Liver (tissue), 3 donors: ENCODE data around the gene WNT2.

Experiments
- EGR1 ChIP-seq, 2 donors: IDR thresholded peaks; 2 replicates each; pipeline ENCODE4 v1.6.1; 2016 to 2018; ENCODE audit warnings: antibody characterized with exemption in 2 of 2, low read depth in 2 of 2
- GABPA ChIP-seq, 2 donors: IDR thresholded peaks in 1 of 2; conservative IDR thresholded peaks in 1 of 2; 2 replicates each; pipeline ENCODE4 v1.6.1; 2016; ENCODE audit warnings: antibody characterized with exemption in 2 of 2, mild to moderate bottlenecking in 1 of 2, moderate library complexity in 1 of 2
- JUND ChIP-seq, 2 donors: IDR thresholded peaks; 2 replicates each; pipeline ENCODE4 v1.6.1; 2016; ENCODE audit warnings: antibody characterized with exemption in 2 of 2
- RAD21 ChIP-seq, 2 donors: IDR thresholded peaks; 2 replicates each; pipeline ENCODE4 v1.6.1; 2016; ENCODE audit warnings: antibody characterized with exemption in 2 of 2, mild to moderate bottlenecking in 2 of 2
- SP1 ChIP-seq: IDR thresholded peaks from 2 replicates; pipeline ENCODE4 v1.6.1; 2018; ENCODE audit warnings: antibody characterized with exemption, mild to moderate bottlenecking
- TAF1 ChIP-seq: conservative IDR thresholded peaks from 2 replicates; pipeline ENCODE4 v1.6.1; 2016; ENCODE audit warnings: antibody characterized with exemption, mild to moderate bottlenecking
- YY1 ChIP-seq: IDR thresholded peaks from 2 replicates; pipeline ENCODE4 v1.6.1; 2016; ENCODE audit warnings: antibody characterized with exemption, mild to moderate bottlenecking
- TF ChIP-seq, protein P1 (sequence below): fragments of 150-350 bp; IDR thresholded peaks from 2 replicates; pipeline ENCODE4 v1.5.1; 2017; ENCODE audit warnings: improper control_type of control experiment, low read depth, low read length; ENCODE audit not compliant: missing input control
- TF ChIP-seq, protein P2 (sequence below): IDR thresholded peaks from 2 replicates; pipeline ENCODE4 v1.6.1; 2016; ENCODE audit warnings: antibody characterized with exemption
- TF ChIP-seq, protein P3 (sequence below): IDR thresholded peaks from 2 replicates; pipeline ENCODE4 v1.6.1; 2016; ENCODE audit warnings: antibody characterized with exemption
- TF ChIP-seq, protein P4 (sequence below): IDR thresholded peaks from 2 replicates; pipeline ENCODE4 v1.6.1; 2016; ENCODE audit warnings: antibody characterized with exemption
- TF ChIP-seq, protein P5 (sequence below): IDR thresholded peaks from 2 replicates; pipeline ENCODE4 v1.6.1; 2016; ENCODE audit warnings: antibody characterized with exemption, mild to moderate bottlenecking
- donor health status: healthy.
- donor health status: healthy.

DNA sequence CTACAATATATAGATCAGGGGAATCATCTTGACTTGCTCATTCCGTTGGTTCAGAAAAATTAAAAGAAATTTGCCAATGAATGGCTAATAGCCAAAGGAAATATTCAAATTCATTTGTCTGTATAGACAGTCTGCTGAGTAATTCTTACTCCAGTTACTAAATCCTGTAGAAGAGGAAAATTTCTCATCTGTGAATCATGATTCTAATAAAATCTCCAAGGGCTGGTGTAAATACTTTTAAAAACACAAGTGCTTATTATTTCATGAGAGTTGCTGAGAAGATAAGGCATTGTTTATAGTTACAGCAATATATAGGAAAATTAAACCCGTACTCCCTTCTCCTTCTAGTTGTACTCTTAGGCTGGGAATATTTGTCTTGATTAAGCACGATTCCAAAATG lies 53.0 kb downstream of the WNT2 start:
- TF ChIP-seq, protein P1, sequence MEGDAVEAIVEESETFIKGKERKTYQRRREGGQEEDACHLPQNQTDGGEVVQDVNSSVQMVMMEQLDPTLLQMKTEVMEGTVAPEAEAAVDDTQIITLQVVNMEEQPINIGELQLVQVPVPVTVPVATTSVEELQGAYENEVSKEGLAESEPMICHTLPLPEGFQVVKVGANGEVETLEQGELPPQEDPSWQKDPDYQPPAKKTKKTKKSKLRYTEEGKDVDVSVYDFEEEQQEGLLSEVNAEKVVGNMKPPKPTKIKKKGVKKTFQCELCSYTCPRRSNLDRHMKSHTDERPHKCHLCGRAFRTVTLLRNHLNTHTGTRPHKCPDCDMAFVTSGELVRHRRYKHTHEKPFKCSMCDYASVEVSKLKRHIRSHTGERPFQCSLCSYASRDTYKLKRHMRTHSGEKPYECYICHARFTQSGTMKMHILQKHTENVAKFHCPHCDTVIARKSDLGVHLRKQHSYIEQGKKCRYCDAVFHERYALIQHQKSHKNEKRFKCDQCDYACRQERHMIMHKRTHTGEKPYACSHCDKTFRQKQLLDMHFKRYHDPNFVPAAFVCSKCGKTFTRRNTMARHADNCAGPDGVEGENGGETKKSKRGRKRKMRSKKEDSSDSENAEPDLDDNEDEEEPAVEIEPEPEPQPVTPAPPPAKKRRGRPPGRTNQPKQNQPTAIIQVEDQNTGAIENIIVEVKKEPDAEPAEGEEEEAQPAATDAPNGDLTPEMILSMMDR: no peak
- no peak for TF ChIP-seq GABPA (IDR thresholded peaks at IDR 0.05 in 1 of 2, conservative IDR thresholded peaks at IDR 0.05 in 1 of 2)
- no peak for TF ChIP-seq YY1
- TF ChIP-seq, protein P2, sequence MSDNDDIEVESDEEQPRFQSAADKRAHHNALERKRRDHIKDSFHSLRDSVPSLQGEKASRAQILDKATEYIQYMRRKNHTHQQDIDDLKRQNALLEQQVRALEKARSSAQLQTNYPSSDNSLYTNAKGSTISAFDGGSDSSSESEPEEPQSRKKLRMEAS: no peak
- TF ChIP-seq JUND (IDR thresholded peaks at IDR 0.05): no peak
- TF ChIP-seq, protein P3, sequence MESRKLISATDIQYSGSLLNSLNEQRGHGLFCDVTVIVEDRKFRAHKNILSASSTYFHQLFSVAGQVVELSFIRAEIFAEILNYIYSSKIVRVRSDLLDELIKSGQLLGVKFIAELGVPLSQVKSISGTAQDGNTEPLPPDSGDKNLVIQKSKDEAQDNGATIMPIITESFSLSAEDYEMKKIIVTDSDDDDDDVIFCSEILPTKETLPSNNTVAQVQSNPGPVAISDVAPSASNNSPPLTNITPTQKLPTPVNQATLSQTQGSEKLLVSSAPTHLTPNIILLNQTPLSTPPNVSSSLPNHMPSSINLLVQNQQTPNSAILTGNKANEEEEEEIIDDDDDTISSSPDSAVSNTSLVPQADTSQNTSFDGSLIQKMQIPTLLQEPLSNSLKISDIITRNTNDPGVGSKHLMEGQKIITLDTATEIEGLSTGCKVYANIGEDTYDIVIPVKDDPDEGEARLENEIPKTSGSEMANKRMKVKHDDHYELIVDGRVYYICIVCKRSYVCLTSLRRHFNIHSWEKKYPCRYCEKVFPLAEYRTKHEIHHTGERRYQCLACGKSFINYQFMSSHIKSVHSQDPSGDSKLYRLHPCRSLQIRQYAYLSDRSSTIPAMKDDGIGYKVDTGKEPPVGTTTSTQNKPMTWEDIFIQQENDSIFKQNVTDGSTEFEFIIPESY: no peak
- no peak for TF ChIP-seq EGR1 (IDR thresholded peaks at IDR 0.05; ENCODE audit: low read depth in 2 of 2)
- TF ChIP-seq RAD21 (IDR thresholded peaks at IDR 0.05): no peak
- TF ChIP-seq SP1: no peak
- no peak for TF ChIP-seq TAF1
- TF ChIP-seq, protein P4, sequence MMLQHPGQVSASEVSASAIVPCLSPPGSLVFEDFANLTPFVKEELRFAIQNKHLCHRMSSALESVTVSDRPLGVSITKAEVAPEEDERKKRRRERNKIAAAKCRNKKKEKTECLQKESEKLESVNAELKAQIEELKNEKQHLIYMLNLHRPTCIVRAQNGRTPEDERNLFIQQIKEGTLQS: no peak
- TF ChIP-seq, protein P5, sequence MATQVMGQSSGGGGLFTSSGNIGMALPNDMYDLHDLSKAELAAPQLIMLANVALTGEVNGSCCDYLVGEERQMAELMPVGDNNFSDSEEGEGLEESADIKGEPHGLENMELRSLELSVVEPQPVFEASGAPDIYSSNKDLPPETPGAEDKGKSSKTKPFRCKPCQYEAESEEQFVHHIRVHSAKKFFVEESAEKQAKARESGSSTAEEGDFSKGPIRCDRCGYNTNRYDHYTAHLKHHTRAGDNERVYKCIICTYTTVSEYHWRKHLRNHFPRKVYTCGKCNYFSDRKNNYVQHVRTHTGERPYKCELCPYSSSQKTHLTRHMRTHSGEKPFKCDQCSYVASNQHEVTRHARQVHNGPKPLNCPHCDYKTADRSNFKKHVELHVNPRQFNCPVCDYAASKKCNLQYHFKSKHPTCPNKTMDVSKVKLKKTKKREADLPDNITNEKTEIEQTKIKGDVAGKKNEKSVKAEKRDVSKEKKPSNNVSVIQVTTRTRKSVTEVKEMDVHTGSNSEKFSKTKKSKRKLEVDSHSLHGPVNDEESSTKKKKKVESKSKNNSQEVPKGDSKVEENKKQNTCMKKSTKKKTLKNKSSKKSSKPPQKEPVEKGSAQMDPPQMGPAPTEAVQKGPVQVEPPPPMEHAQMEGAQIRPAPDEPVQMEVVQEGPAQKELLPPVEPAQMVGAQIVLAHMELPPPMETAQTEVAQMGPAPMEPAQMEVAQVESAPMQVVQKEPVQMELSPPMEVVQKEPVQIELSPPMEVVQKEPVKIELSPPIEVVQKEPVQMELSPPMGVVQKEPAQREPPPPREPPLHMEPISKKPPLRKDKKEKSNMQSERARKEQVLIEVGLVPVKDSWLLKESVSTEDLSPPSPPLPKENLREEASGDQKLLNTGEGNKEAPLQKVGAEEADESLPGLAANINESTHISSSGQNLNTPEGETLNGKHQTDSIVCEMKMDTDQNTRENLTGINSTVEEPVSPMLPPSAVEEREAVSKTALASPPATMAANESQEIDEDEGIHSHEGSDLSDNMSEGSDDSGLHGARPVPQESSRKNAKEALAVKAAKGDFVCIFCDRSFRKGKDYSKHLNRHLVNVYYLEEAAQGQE: no peak
